ENCODE data around the gene POFUT2.

DNA sequence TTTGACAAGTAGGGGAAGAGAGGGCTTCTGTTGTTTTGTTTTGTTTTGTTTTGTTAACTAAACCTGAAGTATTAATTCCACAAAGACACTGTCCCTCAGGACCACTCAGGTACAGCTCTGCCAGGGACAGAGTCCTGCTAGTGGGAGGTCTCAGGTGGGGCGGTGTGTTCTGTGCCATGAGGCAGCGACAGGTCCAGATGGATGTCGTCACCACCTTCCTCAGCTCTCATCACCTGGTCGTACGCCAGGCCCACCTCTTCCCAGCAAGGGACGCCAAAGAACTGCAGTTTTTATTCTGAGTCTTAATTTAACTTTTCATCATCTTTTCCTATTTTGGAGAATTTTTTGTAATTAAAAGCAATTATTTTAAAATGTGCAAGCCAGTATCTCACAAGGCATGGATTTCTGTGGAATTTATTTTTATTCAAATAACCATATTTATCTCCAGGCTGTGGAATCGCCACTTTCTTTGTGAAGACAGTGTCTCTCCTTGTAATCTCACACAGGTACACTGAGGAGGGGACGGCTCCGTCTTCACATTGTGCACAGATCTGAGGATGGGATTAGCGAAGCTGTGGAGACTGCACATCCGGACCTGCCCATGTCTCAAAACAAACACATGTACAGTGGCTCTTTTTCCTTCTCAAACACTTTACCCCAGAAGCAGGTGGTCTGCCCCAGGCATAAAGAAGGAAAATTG is 62.5 kb downstream of the POFUT2 start:
- TF ChIP-seq, protein P1, sequence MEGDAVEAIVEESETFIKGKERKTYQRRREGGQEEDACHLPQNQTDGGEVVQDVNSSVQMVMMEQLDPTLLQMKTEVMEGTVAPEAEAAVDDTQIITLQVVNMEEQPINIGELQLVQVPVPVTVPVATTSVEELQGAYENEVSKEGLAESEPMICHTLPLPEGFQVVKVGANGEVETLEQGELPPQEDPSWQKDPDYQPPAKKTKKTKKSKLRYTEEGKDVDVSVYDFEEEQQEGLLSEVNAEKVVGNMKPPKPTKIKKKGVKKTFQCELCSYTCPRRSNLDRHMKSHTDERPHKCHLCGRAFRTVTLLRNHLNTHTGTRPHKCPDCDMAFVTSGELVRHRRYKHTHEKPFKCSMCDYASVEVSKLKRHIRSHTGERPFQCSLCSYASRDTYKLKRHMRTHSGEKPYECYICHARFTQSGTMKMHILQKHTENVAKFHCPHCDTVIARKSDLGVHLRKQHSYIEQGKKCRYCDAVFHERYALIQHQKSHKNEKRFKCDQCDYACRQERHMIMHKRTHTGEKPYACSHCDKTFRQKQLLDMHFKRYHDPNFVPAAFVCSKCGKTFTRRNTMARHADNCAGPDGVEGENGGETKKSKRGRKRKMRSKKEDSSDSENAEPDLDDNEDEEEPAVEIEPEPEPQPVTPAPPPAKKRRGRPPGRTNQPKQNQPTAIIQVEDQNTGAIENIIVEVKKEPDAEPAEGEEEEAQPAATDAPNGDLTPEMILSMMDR (IDR thresholded peaks at IDR 0.05 in 8 of 11, conservative IDR thresholded peaks at IDR 0.05 in 3 of 11), result no peak
- no peak for TF ChIP-seq POLR2A (IDR thresholded peaks at IDR 0.05)
- TF ChIP-seq POLR2AphosphoS5 (IDR thresholded peaks at IDR 0.05), result no peak
